Measurements from ENCODE around the gene TNC.

DNA sequence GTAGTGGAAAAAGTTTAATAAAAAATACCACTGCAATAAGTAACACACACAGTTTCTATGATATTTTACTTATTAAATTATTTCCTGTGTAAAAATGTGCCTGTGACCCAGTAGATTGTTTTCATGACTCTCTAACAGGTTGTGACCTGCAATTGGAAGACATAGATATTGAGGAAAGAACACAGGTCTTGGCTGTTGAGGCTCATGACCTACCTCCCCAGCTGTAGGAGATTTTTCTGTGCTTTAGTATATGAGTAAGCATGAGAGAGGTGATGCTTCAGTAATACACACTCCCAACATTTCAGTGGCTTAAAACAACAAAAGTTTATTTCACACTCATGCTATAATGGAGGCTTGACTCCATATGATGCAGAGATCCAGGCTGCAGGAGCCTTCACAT, 47.3 kb upstream of the TNC start:
- no peak for TF ChIP-seq YY1 (IDR thresholded peaks at IDR 0.05; ENCODE audit: insufficient read depth, insufficient read length)
- no peak for TF ChIP-seq ZNF274 (IDR thresholded peaks at IDR 0.05; ENCODE audit: low read depth, low read length)
- no peak for TF ChIP-seq SUZ12 (IDR thresholded peaks at IDR 0.05; ENCODE audit: extremely low read depth, insufficient read depth, insufficient read length)
